Esophagus muscularis mucosa (tissue), 4 donors: Measurements from ENCODE around the gene DCPS. TPM values are rescaled to one million over a fixed set of nuclear protein-coding genes. Genes with fewer than 3 reads are reported as not detected.

ENCODE experiments used
- DNase-seq: peaks from one replicate; pipeline ENCODE4 v3.0.0-alpha.2; 2017; ENCODE audit errors: extremely low spot score
- H3K27ac ChIP-seq, 4 donors: fragments of 200-600 bp; sonication (generic); replicated peaks in 1 of 4; 1 replicate in 3 of 4; 2 replicates in 1 of 4; pipeline ENCODE4 v1.5.1; 2016 to 2019; ENCODE audit warnings: mild to moderate bottlenecking in 1 of 4
- H3K27me3 ChIP-seq, 4 donors: fragments of 200-600 bp; sonication (generic); one replicate each; pipeline versions ENCODE4 v1.5.1 to v1.6.0; 2016 to 2019
- H3K36me3 ChIP-seq, 4 donors: fragments of 200-600 bp; sonication (generic); one replicate each; pipeline ENCODE4 v1.5.1; 2016 to 2019
- H3K4me1 ChIP-seq, 4 donors: fragments of 200-600 bp; sonication (generic); one replicate each; pipeline ENCODE4 v1.5.1; 2016 to 2019
- H3K4me3 ChIP-seq, 4 donors: fragments of 200-600 bp; sonication (generic); 1 replicate in 2 of 4; 2 replicates in 2 of 4; pipeline ENCODE4 v1.5.1; 2016 to 2019; ENCODE audit warnings: mild to moderate bottlenecking in 4 of 4, moderate library complexity in 1 of 4
- H3K9me3 ChIP-seq, 4 donors: fragments of 200-600 bp; sonication (generic); 1 replicate in 3 of 4; 2 replicates in 1 of 4; pipeline ENCODE4 v1.5.1; 2016 to 2019
- CTCF ChIP-seq, 3 experiments: fragments of 200-600 bp in 2 of 3; fragments of 450-650 bp in 1 of 3; sonication (generic) in 2 of 3; IDR thresholded peaks; one replicate each; pipeline ENCODE4 v1.5.1; 2017 to 2019; ENCODE audit warnings: antibody characterized with exemption in 3 of 3, mild to moderate bottlenecking in 2 of 3, moderate library complexity in 1 of 3
- EP300 ChIP-seq: sonication (generic); formaldehyde crosslinking; IDR thresholded peaks from one replicate; pipeline ENCODE4 v1.6.1; 2017; ENCODE audit warnings: antibody characterized with exemption
- POLR2A ChIP-seq: fragments of 450-650 bp; IDR thresholded peaks from one replicate; pipeline ENCODE4 v1.6.1; 2017; ENCODE audit warnings: antibody characterized with exemption, moderate library complexity, mild to moderate bottlenecking, low read depth
- POLR2AphosphoS5 ChIP-seq, 2 donors: sonication (generic); formaldehyde crosslinking; IDR thresholded peaks; one replicate each; pipeline ENCODE4 v1.6.1; 2017; ENCODE audit warnings: antibody characterized with exemption in 2 of 2
- WGBS: methylation state at CpG from one replicate; pipeline ENCODE4 v1.1.5; 2018; 5-methylcytosine and 5-hydroxymethylcytosine counted together
- intact Hi-C: fragments of 100-400 bp; cut with DNase I; formaldehyde crosslinking; loops from one replicate; pipeline ENCODE4 v1.15.1; 2023
- total RNA-seq, 4 donors: library from RNA; depleted of rRNA; stranded (reverse); fragments of >200 nt; gene quantifications; one replicate each; pipeline versions ENCODE4 v1.1.0 to v1.2.1, GENCODE V29; 2016

DCPS gene
- total RNA-seq, 4 donors from 2014 or later, result 8.0 to 18.4 (median 14.3) TPM

DNA sequence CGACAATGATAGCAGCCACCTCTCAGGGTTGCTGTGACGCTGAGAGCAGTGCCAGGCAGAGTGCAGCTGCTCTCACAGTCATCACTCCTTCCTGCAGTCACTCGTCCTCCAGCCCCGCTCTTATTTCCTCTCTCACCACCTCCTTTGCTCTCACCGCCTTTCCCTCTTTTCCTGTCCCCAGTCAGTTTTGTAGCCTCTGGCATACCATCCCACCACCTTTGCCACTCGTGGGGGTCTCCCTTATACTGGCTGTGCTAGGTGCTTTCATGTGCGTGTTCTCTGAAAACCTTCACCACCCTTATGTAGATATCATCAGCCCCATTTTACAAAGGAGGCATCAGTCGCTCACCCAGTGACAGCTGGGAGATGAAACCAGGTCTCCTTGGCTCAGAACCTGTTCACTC, 32.3 kb downstream of the DCPS start:
- Histone ChIP-seq H3K27ac (no peak overlapping the region), H3K4me1 (peaks cover 44 to 58% (median 57%) of the 10 kb centered on the region in 4 donors)
- DNase-seq, result no peak

GRCh38 chr11:126336671-126337101, 32.8 kb downstream of the DCPS start:
- intact Hi-C loops, result no loop called here
- H3K9me3 ChIP-seq, result no peaks in the 10 kb centered on the region
- peaks cover 45 to 56% (median 55%) of the 10 kb centered on the region in 4 donors for H3K4me1 ChIP-seq
- 64% methylated on average over 9 of the region's 9 CpGs for WGBS
- H3K4me3 ChIP-seq, result no peak overlapping the region
- H3K27me3 ChIP-seq, result no peaks in the 10 kb centered on the region
- DNase-seq, result no peak
- no peak for TF ChIP-seq CTCF (IDR thresholded peaks at IDR 0.05)
- no peak for TF ChIP-seq POLR2A
- TF ChIP-seq EP300, result no peak
- TF ChIP-seq POLR2AphosphoS5 (IDR thresholded peaks at IDR 0.05), result no peak
- H3K36me3 ChIP-seq, result peaks cover 0 to 30% (median 18%) of the 10 kb centered on the region in 4 donors
- no peak overlapping the region for H3K27ac ChIP-seq

More for the DNA sequence above, 32.3 kb downstream of the DCPS start:
- H3K27me3 ChIP-seq, result no peaks in the 10 kb centered on the region
- peaks cover 0 to 30% (median 22%) of the 10 kb centered on the region in 4 donors for H3K36me3 ChIP-seq
- intact Hi-C loops, result no loop called here
- H3K9me3 ChIP-seq, result no peaks in the 10 kb centered on the region
- WGBS, result 71% methylated on average over 8 of the region's 8 CpGs
- TF ChIP-seq CTCF (IDR thresholded peaks at IDR 0.05) (no peak), POLR2AphosphoS5 (IDR thresholded peaks at IDR 0.05) (no peak), EP300 (no peak), POLR2A (no peak)
- H3K4me3 ChIP-seq, result no peak overlapping the region

DNA sequence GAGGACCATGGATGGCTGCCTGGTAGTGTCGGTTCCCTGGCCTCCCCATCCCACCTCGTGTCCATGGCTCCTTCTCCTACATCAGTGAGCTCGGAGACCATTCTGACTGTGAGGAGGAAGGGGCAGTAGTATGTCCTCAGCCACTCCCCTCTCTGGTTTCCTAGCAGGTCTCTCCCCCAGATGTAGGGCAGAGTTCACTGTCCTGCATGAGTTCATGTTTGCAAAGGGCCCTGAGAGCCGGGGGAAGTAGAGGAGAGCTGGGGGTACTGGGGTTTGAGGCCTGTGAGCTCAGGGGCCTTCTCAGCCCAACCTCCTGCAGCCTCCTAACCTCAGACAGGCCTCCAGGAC, 33.2 kb downstream of the DCPS start:
- H3K27ac ChIP-seq, result no peak overlapping the region
- no peaks in the 10 kb centered on the region for H3K9me3 ChIP-seq
- no peak for TF ChIP-seq POLR2A
- TF ChIP-seq POLR2AphosphoS5 (IDR thresholded peaks at IDR 0.05), result no peak
- no peak for TF ChIP-seq EP300
- no peak for TF ChIP-seq CTCF (IDR thresholded peaks at IDR 0.05)
- H3K36me3 ChIP-seq, result peaks cover 0 to 34% (median 21%) of the 10 kb centered on the region in 4 donors
- intact Hi-C loops, result no loop called here
- 100% methylated on average over 2 of the region's 4 CpGs for WGBS
- H3K27me3 ChIP-seq, result no peaks in the 10 kb centered on the region
- peaks cover 41 to 52% (median 51%) of the 10 kb centered on the region in 4 donors for H3K4me1 ChIP-seq
- no peak overlapping the region for H3K4me3 ChIP-seq
- no peak for DNase-seq

DNA sequence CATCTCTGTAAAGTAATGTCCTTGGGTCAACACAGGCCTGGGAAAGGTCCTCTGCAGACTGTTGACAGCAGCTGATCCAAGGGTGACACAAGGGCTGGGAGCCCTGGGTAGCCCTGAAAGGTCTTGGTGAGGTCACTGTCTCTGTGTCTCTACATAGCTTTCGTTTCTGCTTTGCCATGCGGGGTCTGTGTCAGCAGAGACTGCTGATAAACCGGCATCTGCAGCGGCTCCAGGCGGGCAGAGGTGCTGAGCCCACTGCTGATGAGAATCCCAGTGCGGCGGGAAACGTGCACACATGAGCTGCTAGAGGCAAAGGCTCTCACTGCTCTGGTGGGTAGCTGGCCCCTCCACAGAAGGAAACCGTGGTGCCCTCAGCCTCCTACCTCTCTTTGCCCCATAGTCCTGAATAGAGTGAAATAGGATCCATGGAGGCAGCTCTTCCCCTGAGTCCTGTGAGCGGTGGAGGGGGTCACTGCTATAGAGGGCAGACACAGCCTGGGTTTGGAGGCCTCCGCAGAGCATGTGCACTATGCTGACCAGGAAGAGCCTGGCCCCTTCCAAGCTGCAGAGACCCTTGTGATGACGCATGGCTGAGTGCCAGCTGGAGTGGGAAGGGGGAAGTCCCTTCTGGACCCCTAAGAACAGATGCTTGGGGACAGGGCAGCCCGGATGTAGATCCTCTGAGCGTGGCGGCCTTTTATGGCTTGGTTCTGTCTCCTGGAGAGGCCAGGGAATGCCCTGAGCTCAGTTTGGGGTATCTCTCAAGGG, 33.8 kb downstream of the DCPS start:
- TF ChIP-seq CTCF (IDR thresholded peaks at IDR 0.05) (no peak), POLR2A (no peak), EP300 (no peak), POLR2AphosphoS5 (IDR thresholded peaks at IDR 0.05) (no peak)
- Histone ChIP-seq H3K27me3 (no peaks in the 10 kb centered on the region), H3K9me3 (no peaks in the 10 kb centered on the region), H3K4me3 (no peak overlapping the region), H3K36me3 (peaks cover 0 to 37% (median 22%) of the 10 kb centered on the region in 4 donors), H3K4me1 (peaks cover 35 to 46% (median 45%) of the 10 kb centered on the region in 4 donors), H3K27ac (no peak overlapping the region)
- 86% methylated on average over 11 of the region's 15 CpGs for WGBS
- DNase-seq, result no peak
- intact Hi-C loops, result no loop called here
